Stimulated activated naive CD4-positive, alpha-beta T cell (primary cell): ENCODE results near the gene HNRNPF.
"Not testable (repeated sequence)": the region's sequence is repeated elsewhere in the genome, so short reads cannot be mapped to it uniquely, and the experiment has no call there.

Source experiments
- DNase-seq, 6 experiments: peaks; one replicate each; lab custom pipeline; 2025; lab: John Stamatoyannopoulos, UW

HNRNPF gene

DNA sequence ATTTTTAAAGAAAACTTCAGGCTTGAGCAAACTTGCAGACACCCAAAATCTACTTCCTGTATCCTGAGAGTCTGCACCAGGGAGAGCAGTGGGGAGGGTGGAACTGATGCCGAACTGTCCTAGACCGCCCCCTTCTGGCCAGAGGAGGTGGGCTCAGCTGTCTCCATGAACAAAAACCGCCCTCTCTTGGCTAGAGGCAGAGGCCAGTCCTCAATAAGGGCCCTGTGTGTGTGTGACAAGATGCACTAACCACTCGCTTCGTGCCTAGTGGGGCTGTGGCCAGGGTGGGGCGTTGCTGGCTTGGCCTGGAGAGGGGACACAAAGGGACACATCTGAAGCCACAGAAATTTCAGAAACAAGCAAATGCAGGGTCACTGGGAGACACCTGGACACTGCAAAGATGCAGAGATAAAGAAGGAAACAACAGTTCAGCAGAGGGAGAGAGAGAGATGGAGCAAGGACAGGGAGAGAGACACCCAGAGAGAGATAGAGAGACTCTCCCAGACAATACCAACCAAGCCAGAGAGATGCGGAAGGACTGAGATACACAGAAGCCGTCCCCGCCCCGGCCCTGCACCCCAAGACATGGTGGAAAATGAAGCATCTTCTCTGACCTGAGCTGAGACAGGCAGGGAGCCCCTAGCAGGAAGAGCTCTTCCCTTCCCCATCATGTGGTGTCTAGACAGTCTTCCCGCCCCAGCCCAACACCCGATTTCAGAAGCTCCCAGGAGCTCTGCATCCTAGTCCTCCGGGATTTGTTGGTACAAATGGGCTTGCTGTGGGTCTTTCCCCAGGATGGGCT lies 60.3 kb downstream of the HNRNPF start:
- DNase-seq = peak; percentile 64 to 87 (median 74)

DNA sequence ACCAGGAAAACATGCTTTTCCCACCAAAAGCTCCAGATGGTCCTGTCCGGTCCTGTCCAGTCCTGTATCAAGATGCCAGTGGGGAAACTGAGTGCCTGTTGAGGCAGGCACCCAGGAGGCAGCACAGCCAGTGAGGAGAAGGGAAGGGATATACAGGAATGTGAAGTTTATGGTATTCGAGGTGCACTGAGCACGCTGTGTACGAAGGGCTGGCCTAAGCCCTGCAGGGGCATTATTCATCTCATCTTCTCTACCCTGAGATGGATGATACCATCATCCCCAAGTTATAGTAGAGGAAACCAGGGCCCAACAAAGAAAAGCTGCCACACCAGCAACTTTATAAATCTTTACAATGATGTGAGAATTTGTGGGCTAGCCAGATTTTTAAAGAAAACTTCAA lies 61.0 kb downstream of the HNRNPF start:
- no peak for DNase-seq

DNA sequence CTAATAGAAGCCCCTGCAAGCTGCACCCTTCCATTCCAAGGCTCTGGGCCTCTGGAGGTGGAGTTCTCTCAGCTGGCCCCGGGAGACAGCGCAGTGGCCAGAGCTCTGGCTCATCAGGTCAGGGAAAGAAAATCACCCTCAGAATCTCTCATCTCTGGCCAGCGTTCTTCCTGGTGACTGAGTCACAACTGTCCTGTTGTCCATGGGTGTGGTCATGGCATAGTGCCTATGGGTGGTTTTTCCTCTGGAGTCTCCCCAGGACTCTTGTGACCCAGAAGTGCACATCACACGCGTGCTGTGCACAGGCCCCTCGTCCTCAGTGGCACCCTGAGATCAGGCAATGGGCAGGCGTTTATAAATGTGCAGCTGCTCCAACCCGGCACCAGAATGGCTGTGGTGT lies 64.9 kb downstream of the HNRNPF start:
- no peak for DNase-seq

DNA sequence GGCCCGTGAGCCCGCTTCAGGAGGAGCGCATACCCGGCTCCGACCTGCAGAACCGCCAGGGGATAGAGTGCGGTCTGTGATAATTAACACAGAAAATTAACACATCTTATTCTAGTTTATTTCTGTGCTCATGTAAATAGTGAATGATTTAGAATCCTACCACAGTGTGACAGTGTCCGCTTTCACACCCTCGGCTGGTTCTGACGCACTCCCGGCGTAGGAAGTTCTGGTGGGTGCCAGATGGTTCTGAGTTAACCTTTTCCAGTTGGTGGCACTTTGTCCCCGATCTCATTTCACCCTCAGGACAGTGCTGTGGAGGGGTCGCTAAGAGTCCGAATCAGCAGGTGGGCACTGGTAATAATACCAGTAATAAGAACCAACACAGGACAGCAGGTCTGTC lies 65.9 kb downstream of the HNRNPF start:
- DNase-seq = no peak

DNA sequence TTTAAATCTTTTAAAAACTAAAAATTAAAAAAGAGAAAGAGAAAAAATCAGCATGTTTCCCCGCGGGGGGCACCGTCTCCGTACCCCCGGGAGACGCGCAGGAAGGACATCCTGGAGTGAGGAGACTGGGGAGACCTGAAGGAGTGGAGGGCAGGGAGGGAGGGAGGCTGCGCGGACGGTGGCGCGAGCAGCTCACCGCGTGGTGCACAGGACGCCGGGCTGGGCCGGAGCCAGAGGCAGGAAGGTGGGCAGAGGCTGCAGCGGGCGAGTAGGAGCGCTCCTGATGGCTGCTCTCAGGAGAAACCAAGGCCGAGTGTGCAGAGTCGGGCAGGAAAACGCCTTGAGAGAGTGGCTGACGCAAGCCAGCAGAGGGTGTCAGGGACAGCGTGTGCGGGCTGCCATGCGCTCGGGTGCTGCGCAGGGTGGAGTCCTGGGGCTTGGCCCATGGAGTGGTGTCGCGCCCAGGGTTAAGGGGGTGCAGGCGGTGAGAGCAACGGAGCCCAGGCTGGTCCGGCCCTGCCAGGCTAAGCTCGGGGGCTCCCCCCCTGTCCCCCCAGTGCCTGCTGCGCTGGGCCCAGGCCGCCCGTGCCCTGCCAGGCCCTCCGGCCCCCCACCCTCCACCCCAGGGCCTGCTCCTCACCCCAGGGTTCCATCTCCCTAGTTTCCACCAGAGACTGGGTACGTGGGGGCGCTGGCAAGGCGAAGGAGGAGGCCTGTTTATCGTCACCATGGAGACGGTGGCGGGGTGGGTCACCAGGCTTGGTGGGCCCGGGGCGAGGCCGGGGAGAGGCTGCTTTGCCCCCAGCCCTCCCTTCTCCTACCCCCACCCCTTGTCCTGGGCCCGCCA lies 66.5 kb downstream of the HNRNPF start:
- DNase-seq = no peak

DNA sequence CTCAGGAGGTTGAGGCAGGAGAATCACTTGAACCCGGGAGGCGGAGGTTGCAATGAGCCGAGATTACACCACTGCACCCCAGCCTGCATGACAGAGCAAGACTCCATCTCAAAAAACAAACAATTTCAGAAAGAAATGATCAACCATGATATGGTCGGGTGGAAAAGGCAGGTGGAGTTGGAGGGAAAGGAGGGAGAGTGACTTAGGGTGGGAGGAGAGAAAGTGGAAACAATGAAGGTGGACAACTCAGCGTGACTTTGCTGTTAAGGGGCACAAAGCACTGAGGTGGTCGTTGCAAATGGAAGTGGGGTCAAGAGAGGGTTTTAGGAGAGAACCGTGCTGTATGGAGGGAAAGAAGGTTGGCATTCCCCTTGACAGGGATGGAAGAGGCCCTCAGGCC lies 67.5 kb downstream of the HNRNPF start:
- no peak for DNase-seq

DNA sequence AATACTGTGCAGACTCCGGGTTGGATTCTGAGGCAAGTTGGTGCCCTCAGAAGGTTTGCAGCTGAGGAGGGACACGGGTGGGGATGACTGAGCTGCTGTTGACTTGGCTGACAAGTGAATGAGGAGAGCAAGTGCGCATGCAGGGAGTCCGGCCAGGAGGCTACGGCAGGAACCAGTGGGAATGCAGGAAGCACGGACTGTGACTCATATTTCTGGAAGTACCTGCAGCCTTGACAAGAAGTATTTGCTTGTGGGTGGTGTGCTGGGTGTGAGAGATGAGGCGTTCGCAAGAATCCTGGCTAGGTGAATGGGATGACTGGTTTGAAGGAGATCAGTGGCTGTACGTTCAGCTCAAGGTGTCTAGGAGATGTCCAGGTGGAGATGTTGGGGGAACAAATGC lies 68.4 kb downstream of the HNRNPF start:
- DNase-seq = no peak

DNA sequence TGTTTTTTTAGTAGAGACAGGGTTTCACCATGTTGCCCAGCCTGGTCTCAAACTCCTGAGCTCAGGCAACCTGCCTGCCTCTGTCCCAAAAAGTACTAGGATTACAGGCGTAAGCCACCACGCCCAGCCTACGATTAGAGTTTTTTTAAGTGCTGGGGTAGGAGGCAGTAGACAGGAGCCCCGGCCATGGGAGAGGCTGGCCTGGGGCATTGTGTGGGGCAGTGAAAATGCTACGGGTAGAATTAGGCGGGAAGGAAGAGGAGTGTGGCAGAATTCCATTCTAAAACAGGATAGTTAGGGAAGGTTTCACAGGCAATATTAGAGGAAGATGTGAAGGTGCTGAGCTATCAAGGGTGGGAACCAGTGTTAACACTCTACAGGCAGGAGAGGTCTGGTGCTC lies 68.9 kb downstream of the HNRNPF start:
- no peak for DNase-seq

DNA sequence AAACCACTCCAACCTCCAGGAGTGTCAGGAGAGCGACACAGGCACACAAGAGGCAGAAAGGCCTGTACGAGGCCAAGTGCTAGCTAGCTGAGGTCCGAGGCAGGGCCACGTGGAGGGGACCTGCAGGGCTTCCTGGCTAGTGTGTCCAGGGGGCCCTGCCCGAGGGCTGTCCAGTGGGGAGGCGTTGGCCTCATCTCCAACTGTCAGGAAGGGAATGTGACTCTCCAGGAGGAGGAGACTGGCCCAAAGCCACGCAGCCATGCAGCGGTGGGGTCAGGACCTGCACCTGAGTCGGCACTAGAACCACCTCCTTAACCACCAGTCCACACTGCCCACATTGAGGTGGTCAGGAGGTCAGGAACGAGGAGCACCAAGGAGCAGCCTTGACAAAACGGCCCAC lies 69.8 kb downstream of the HNRNPF start:
- DNase-seq = no peak

DNA sequence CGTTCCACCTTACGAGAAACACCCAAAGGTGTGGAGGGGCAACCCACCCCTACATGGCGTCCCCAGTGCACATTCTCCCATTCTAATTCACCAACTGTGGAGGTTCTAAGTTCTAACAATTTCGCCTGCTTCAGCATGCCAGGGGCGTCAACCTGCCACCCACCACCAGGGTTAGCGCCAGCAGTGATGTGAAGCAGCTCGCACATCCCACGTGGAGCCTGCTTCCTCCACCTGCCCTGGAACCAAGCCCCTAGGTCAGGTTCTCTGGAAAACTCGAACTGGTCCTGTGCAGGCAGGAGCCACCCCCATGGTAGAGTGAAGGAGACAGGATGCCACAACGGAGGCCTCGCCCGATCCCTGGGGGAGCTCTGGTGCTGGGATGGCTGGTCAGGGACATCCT lies 70.9 kb downstream of the HNRNPF start:
- DNase-seq = no peak

DNA sequence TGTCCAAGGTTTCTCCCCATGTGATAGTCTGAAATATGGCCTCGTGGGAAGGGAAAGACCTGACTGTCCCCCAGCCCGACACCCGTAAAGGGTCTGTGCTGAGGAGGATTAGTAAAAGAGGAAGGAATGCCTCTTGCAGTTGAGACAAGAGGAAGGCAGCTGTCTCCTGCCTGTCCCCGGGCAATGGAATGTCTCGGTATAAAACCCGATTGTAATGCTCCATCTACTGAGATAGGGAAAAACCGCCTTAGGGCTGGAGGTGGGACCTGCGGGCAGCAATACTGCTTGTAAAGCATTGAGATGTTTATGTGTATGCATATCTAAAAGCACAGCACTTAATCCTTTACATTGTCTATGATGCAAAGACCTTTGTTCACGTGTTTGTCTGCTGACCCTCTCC lies 71.5 kb downstream of the HNRNPF start:
- DNase-seq = not testable (repeated sequence)

DNA sequence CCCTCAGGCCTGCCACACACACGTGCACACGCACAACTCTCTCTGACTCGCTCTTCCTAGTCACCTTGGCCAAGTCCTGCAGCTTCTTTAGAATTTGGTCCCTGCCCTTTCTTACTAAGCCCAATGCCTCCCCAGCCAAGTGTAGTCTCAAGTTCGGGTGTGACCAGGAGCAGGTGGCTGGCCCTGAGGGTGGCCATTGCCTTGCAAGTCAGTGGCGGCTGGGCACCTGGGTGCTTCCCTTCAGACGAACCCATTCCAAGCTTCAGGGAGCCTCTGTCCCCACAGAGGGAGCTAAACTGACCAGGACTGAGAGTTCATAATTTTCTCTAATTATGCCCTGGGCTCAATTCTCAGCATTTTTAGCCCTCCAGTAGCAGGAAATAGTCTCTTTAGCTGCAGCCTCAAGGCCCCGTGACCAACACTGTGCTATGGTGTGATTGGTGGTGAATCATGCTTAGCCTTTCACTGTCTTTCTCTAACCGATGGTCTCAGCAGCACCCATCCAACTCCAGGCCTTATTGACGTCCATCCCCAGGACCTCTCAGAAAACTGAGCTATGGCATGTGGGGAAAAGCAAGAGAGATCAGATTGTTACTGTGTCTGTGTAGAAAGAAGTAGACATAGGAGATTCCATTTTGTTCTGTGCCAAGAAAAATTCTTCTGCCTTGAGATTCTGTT lies 72.2 kb downstream of the HNRNPF start:
- DNase-seq = no peak

DNA sequence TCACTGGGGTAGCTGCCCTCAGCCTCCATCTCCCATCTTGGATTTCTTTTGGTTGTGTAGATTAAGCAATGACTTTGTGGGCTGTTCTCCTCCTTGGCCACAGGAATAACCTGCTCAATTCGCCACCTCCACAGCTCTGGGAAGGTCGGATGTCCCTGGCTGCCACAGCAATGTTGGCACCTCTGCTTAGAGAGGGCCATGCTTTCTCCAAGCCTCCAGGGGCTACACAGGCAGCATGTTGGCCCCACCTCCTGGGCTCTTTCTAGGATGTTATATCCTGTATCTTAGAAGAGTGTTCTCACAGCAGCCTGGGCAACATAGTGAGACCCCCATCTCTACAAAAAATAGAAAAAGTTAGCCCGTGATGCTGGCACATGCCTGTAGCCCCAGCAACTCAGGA lies 72.9 kb downstream of the HNRNPF start:
- no peak for DNase-seq
